ENCODE results near the gene UST.

The UST gene

DNA sequence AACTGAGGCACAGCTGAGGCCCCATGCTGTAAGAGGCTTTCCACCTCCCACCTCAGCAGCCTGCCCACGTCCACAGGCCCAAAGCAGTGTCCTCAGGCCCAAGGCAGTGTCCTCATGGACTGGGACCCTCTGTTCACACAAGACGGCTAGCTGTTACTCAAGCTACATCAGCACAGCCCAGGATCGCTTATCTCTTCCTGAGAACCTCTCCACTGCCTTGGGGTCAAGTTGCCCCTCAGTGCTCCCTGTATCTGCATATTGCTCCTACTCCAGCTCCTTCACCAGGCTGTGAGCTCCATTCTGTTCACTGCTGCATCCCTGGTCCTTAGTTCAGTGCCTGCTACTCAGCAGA lies 361.9 kb downstream of the UST start:
- no peaks in the 10 kb centered on the region for H3K36me3 ChIP-seq (ENCODE audit: control insufficient read depth in 1 of 2, insufficient read depth in 2 of 2, low read length in 2 of 2)
- peaks cover 0 to 4% of the 10 kb centered on the region in 2 donors for H3K4me1 ChIP-seq (ENCODE audit: control insufficient read depth in 1 of 2, insufficient read depth in 2 of 2, low read length in 2 of 2)
- H3K27me3 ChIP-seq (ENCODE audit: control insufficient read depth in 1 of 2, insufficient read depth in 2 of 2, low read length in 2 of 2): no peaks in the 10 kb centered on the region
- H3K9me3 ChIP-seq (ENCODE audit: control insufficient read depth in 1 of 2, low read length in 2 of 2): no peaks in the 10 kb centered on the region
- no peak overlapping the region for H3K9ac ChIP-seq (ENCODE audit: low read depth in 1 of 2, low read length in 2 of 2)
- no peak overlapping the region for H3K27ac ChIP-seq (ENCODE audit: low read depth, low read length)
- H3K4me3 ChIP-seq (ENCODE audit: low read depth in 1 of 2, low read length in 2 of 2): no peak overlapping the region

DNA sequence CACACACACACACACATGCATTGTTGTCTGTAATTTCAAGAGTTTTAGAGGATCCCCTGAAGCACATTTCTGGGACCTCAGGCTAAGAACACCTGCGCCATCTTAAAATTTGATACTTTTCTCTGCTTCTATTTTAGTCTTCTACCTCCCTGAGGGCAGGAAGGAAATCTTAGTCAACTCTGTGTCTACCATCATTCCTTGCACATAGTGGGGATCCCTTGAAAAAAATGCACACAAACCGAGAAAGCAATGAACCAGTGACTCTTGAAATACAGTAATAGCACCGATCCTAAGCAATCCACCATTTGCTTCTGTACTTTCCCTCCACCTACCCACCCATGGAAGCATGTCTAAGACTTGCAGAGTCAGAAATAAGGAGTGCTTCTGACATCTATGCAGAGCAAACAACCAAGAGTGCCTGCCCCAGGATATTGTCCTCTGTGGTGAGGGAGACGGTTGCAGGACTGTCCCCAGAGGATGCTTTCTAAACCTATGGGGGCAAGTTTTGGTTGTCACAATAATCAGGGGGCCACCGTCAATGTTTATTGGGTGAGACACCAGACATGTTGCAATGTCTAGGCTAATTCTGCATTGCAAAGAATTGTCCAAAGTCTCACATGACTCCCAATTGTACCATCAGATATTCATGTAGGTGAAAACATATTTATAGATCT lies 362.7 kb downstream of the UST start:
- no peak overlapping the region for H3K27ac ChIP-seq (ENCODE audit: low read depth, low read length)
- no peaks in the 10 kb centered on the region for H3K27me3 ChIP-seq (ENCODE audit: control insufficient read depth in 1 of 2, insufficient read depth in 2 of 2, low read length in 2 of 2)
- H3K9ac ChIP-seq (ENCODE audit: low read depth in 1 of 2, low read length in 2 of 2): no peak overlapping the region

DNA sequence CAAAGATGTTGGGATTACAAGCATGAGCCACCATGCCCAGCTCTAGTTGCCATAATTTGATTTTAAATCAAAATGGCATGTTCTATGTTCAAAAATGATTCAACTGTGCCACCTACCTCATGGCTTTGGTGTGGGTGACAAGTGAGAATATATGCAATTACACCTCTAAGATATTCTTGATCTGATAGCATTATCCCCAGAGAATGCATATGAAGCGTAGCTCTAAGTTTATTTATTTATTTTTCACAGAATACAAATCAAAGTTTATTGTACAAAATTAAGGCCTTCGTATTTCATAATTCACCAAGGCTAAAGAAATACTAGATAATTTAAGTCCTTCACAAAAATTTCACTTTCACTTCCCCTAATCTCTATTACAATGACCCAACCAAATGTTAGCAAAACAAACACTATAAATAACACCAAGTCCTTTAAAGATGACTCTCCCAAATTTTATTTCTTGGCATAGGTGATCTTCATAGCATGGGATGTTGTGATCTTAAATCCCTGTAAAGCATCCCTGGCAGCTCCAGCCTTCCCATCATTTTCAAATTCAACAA lies 364.8 kb downstream of the UST start:
- no peaks in the 10 kb centered on the region for H3K9me3 ChIP-seq (ENCODE audit: control insufficient read depth in 1 of 2, low read length in 2 of 2)
- H3K4me1 ChIP-seq (ENCODE audit: control insufficient read depth in 1 of 2, insufficient read depth in 2 of 2, low read length in 2 of 2): peaks cover 0 to 4% of the 10 kb centered on the region in 2 donors
- H3K4me3 ChIP-seq (ENCODE audit: low read depth in 1 of 2, low read length in 2 of 2): no peak overlapping the region
- H3K9ac ChIP-seq (ENCODE audit: low read depth in 1 of 2, low read length in 2 of 2): no peak overlapping the region
- no peak overlapping the region for H3K27ac ChIP-seq (ENCODE audit: low read depth, low read length)
- H3K27me3 ChIP-seq (ENCODE audit: control insufficient read depth in 1 of 2, insufficient read depth in 2 of 2, low read length in 2 of 2): peaks cover 0 to 4% of the 10 kb centered on the region in 2 donors
- no peaks in the 10 kb centered on the region for H3K36me3 ChIP-seq (ENCODE audit: control insufficient read depth in 1 of 2, insufficient read depth in 2 of 2, low read length in 2 of 2)

More for the DNA sequence above, 362.7 kb downstream of the UST start:
- Histone ChIP-seq H3K4me1 (ENCODE audit: control insufficient read depth in 1 of 2, insufficient read depth in 2 of 2, low read length in 2 of 2) (peaks cover 0 to 4% of the 10 kb centered on the region in 2 donors), H3K9me3 (ENCODE audit: control insufficient read depth in 1 of 2, low read length in 2 of 2) (no peaks in the 10 kb centered on the region), H3K36me3 (ENCODE audit: control insufficient read depth in 1 of 2, insufficient read depth in 2 of 2, low read length in 2 of 2) (no peaks in the 10 kb centered on the region), H3K4me3 (ENCODE audit: low read depth in 1 of 2, low read length in 2 of 2) (no peak overlapping the region)

DNA sequence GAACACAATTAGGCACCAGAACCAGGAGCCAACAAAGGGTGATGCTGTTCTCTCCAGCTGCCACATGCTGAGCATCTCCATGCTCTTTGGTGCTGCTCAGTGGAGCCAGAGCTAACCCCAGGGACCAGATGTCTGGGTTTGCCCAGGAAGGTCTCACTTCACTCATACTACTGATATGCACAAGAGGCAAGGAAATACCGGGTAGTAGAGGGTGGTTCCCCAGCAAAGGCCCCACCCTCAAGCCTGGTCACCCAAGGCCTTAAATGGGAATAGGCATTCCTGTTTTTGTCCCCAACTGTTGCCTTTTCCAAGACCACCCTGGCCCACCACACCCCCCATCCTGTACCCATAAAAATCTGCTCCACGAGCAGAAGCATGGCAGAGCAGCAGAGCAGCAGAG lies 366.1 kb downstream of the UST start:
- peaks cover 0 to 4% of the 10 kb centered on the region in 2 donors for H3K4me1 ChIP-seq (ENCODE audit: control insufficient read depth in 1 of 2, insufficient read depth in 2 of 2, low read length in 2 of 2)
- H3K9me3 ChIP-seq (ENCODE audit: control insufficient read depth in 1 of 2, low read length in 2 of 2): no peaks in the 10 kb centered on the region
- H3K36me3 ChIP-seq (ENCODE audit: control insufficient read depth in 1 of 2, insufficient read depth in 2 of 2, low read length in 2 of 2): no peaks in the 10 kb centered on the region
- H3K4me3 ChIP-seq (ENCODE audit: low read depth in 1 of 2, low read length in 2 of 2): no peak overlapping the region
- H3K9ac ChIP-seq (ENCODE audit: low read depth in 1 of 2, low read length in 2 of 2): no peak overlapping the region
- H3K27ac ChIP-seq (ENCODE audit: low read depth, low read length): no peak overlapping the region
- H3K27me3 ChIP-seq (ENCODE audit: control insufficient read depth in 1 of 2, insufficient read depth in 2 of 2, low read length in 2 of 2): peaks cover 0 to 4% of the 10 kb centered on the region in 2 donors

DNA sequence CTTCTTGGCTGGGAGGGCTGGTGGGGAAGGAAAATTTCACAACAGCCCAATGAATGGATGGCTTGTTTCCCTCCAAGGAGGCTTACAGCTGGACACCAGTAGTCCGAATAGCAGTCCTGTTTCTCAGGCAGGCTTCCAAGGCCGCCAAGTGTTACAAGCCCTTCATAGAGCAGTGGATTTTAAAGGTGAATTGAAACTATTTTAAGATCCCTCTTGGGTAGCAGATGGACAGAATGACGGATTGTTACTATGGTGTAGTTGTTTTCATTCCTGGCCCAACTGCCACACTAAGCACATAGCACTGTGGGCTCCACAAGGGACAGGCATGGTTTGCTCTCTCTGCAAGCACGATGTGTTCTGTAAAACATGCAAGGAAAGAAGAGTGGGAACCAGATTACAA lies 367.3 kb downstream of the UST start:
- Histone ChIP-seq H3K27me3 (ENCODE audit: control insufficient read depth in 1 of 2, insufficient read depth in 2 of 2, low read length in 2 of 2) (peaks cover 0 to 4% of the 10 kb centered on the region in 2 donors), H3K27ac (ENCODE audit: low read depth, low read length) (no peak overlapping the region), H3K9me3 (ENCODE audit: control insufficient read depth in 1 of 2, low read length in 2 of 2) (no peaks in the 10 kb centered on the region), H3K4me3 (ENCODE audit: low read depth in 1 of 2, low read length in 2 of 2) (no peak overlapping the region), H3K4me1 (ENCODE audit: control insufficient read depth in 1 of 2, insufficient read depth in 2 of 2, low read length in 2 of 2) (no peaks in the 10 kb centered on the region), H3K9ac (ENCODE audit: low read depth in 1 of 2, low read length in 2 of 2) (no peak overlapping the region), H3K36me3 (ENCODE audit: control insufficient read depth in 1 of 2, insufficient read depth in 2 of 2, low read length in 2 of 2) (no peaks in the 10 kb centered on the region)

DNA sequence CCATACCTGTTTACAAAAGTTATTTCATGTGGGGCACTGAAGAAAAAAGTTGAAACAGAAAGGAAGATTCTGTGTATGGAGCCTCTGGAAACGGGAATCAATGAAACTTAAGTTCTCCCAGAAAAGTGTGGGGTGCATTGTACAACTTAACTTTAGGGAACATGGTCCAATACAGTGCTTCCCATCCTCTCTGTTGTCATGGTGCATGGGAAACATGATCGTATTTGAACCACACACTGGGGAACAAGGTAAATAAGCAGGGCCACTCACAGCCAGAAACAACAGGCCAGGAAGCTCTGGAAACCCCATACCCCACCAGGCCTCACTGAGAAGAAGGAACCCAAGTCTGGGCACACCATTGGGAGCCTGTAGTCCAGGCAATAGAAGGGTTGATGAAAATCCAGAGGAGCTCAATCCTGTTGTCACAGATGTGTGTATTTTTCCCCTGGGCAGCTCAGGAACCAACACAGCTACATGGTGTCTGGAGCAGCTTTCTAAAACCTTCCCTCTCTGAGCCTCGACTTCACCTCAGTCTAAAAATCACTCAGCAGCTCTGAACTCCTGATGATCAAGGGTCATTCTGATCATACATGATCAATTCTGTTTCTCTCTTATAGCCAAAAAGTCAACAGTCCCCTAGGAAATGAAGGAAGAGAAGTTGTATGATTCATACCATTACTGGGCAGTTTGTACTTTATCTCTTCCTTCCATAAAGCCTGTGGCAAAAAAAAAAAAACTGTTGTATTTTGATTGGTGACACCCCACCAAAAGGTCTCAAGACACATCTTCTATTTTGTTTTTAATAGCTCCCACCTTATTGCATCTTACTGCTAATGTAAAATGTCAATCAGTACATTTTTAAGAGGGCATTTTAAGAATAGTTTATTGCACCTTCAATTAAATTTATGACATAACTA lies 372.2 kb downstream of the UST start:
- Histone ChIP-seq H3K36me3 (ENCODE audit: control insufficient read depth in 1 of 2, insufficient read depth in 2 of 2, low read length in 2 of 2) (no peaks in the 10 kb centered on the region), H3K4me1 (ENCODE audit: control insufficient read depth in 1 of 2, insufficient read depth in 2 of 2, low read length in 2 of 2) (no peaks in the 10 kb centered on the region)

DNA sequence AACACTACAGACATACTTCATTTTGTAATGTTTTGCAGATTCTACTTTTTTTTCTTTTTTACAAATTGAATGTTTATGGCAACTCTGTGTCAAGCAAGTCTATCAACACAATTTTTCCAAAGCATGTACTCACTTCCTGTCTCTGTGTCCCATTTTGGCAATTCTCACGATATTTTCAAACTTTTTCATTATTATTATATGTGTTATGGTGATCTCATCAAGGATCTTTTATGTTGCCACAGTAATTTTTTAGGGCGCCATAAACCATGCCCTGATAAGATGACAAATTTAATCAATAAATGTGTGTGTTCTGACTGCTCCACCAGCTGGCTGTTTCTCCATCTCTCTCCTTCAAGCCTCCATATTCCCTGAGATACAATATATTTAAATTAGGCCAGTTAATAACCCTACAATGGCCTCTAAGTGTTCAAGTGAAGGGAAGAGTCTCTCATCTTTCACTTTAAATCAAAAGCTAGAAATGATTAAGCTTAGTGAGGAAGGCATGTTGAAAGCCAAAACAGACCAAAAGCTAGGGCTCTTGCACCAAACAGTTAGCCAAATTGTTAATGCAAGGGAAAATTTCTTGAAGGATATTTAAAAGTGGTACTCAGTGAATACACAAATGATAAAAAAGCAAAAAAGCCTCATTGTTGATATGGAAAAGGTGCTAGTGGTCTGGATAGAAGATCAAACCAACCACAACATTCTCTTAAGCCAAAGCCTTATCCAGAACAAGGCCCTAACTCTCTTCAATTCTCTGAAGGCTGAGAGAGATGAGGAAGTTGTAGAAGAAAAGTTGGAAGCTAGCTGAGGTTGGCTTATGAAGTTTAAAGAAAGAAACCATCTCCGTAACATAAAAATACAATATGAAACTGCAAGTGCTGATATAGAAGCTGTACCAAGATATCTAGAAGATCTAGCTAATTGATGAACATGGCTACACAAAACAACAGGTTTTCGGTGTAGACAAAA lies 376.3 kb downstream of the UST start:
- H3K36me3 ChIP-seq (ENCODE audit: control insufficient read depth in 1 of 2, insufficient read depth in 2 of 2, low read length in 2 of 2): no peaks in the 10 kb centered on the region
- no peak overlapping the region for H3K27ac ChIP-seq (ENCODE audit: low read depth, low read length)
- H3K4me3 ChIP-seq (ENCODE audit: low read depth in 1 of 2, low read length in 2 of 2): no peak overlapping the region
- no peak overlapping the region for H3K9ac ChIP-seq (ENCODE audit: low read depth in 1 of 2, low read length in 2 of 2)
- H3K9me3 ChIP-seq (ENCODE audit: control insufficient read depth in 1 of 2, low read length in 2 of 2): no peaks in the 10 kb centered on the region
- no peaks in the 10 kb centered on the region for H3K27me3 ChIP-seq (ENCODE audit: control insufficient read depth in 1 of 2, insufficient read depth in 2 of 2, low read length in 2 of 2)
- no peaks in the 10 kb centered on the region for H3K4me1 ChIP-seq (ENCODE audit: control insufficient read depth in 1 of 2, insufficient read depth in 2 of 2, low read length in 2 of 2)

More for the DNA sequence above, 372.2 kb downstream of the UST start:
- H3K9ac ChIP-seq (ENCODE audit: low read depth in 1 of 2, low read length in 2 of 2): no peak overlapping the region
- no peak overlapping the region for H3K27ac ChIP-seq (ENCODE audit: low read depth, low read length)
- H3K27me3 ChIP-seq (ENCODE audit: control insufficient read depth in 1 of 2, insufficient read depth in 2 of 2, low read length in 2 of 2): peaks cover 0 to 4% of the 10 kb centered on the region in 2 donors
- H3K9me3 ChIP-seq (ENCODE audit: control insufficient read depth in 1 of 2, low read length in 2 of 2): no peaks in the 10 kb centered on the region
- no peak overlapping the region for H3K4me3 ChIP-seq (ENCODE audit: low read depth in 1 of 2, low read length in 2 of 2)

DNA sequence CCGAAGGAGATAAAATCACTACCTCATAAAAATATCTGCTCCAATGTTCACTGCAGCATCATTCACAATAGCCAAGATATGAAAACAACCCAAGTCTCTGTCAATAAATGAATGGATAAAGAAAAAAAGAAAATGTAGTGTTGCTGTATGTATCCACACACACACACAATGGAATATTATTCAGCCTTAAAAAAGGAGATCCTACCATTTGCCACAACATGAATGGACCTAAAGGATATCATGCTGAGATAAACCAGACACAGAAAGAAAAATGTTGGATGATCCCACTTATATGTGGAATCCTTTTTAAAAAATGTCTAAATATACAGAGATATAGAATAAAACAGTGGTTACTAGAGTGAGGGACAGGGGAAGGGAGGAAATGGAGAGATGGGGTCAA lies 378.5 kb downstream of the UST start:
- H3K9me3 ChIP-seq (ENCODE audit: control insufficient read depth in 1 of 2, low read length in 2 of 2): no peaks in the 10 kb centered on the region
- no peaks in the 10 kb centered on the region for H3K27me3 ChIP-seq (ENCODE audit: control insufficient read depth in 1 of 2, insufficient read depth in 2 of 2, low read length in 2 of 2)
- H3K9ac ChIP-seq (ENCODE audit: low read depth in 1 of 2, low read length in 2 of 2): no peak overlapping the region
- H3K4me1 ChIP-seq (ENCODE audit: control insufficient read depth in 1 of 2, insufficient read depth in 2 of 2, low read length in 2 of 2): peaks cover 0 to 5% of the 10 kb centered on the region in 2 donors
- H3K4me3 ChIP-seq (ENCODE audit: low read depth in 1 of 2, low read length in 2 of 2): no peak overlapping the region
- no peak overlapping the region for H3K27ac ChIP-seq (ENCODE audit: low read depth, low read length)
- H3K36me3 ChIP-seq (ENCODE audit: control insufficient read depth in 1 of 2, insufficient read depth in 2 of 2, low read length in 2 of 2): no peaks in the 10 kb centered on the region

All from duodenal mucosa (tissue), 2 donors.